HL-60 (cell line): Measurements from ENCODE around the gene VAV2.

ENCODE experiments used
- DNase-seq, 2 experiments: peaks; one replicate each; pipeline ENCODE4 v3.0.0-alpha.2; 2010 to 2020; ENCODE audit warnings: low read depth in 1 of 2, low spot score in 1 of 2
- H3K27ac ChIP-seq: fragments of 250-450 bp; sonication (Bioruptor Pico); replicated peaks from 2 replicates; pipeline ENCODE4 v1.5.1; 2020; ENCODE audit warnings: mild to moderate bottlenecking, moderate library complexity
- H3K27me3 ChIP-seq: fragments of 250-450 bp; sonication (Bioruptor Pico); 2 replicates; pipeline ENCODE4 v1.5.1; 2021; ENCODE audit warnings: mild to moderate bottlenecking, moderate library complexity; ENCODE audit not compliant: insufficient read depth, poor library complexity, severe bottlenecking
- H3K4me3 ChIP-seq: replicated peaks from 2 replicates; pipeline ENCODE4 v1.5.1; 2011; ENCODE audit warnings: mild to moderate bottlenecking, control low read depth, low read length; ENCODE audit not compliant: insufficient read depth
- CTCF ChIP-seq: IDR thresholded peaks from one replicate; pipeline ENCODE4 v1.5.1; 2011; ENCODE audit warnings: low read length, control low read depth, inconsistent platforms; ENCODE audit not compliant: insufficient read depth
- GABPA ChIP-seq: IDR thresholded peaks from 2 replicates; pipeline ENCODE4 v1.6.1; 2012; ENCODE audit warnings: low read depth
- POLR2AphosphoS5 ChIP-seq: IDR thresholded peaks from 2 replicates; pipeline ENCODE4 v1.6.1; 2012; ENCODE audit warnings: low read depth
- REST ChIP-seq: IDR thresholded peaks from 2 replicates; pipeline ENCODE4 v1.6.1; 2012; ENCODE audit warnings: low read depth; ENCODE audit not compliant: insufficient replicate concordance
- SPI1 ChIP-seq: IDR thresholded peaks from 2 replicates; pipeline ENCODE4 v1.6.1; 2012; ENCODE audit warnings: low read depth, mild to moderate bottlenecking, borderline replicate concordance

Gene VAV2

GRCh38 chr9:133812077-133812868, 179.9 kb downstream of the VAV2 start:
- Histone ChIP-seq H3K27me3 (no peaks in the 10 kb centered on the region), H3K27ac (no peak overlapping the region), H3K4me3 (no peak overlapping the region)
- TF ChIP-seq CTCF: no peak
- no peak for TF ChIP-seq GABPA
- no peak for TF ChIP-seq REST
- no peak for TF ChIP-seq SPI1
- no peak for TF ChIP-seq POLR2AphosphoS5
- no peak for DNase-seq

GRCh38 chr9:133811471-133811870, 180.7 kb downstream of the VAV2 start:
- no peak for TF ChIP-seq SPI1
- TF ChIP-seq GABPA: no peak
- no peak for TF ChIP-seq POLR2AphosphoS5
- TF ChIP-seq REST: no peak
- TF ChIP-seq CTCF: no peak
- no peak overlapping the region for H3K4me3 ChIP-seq
- no peak overlapping the region for H3K27ac ChIP-seq
- no peak for DNase-seq
- H3K27me3 ChIP-seq: no peaks in the 10 kb centered on the region

- DNase-seq: no peak
- H3K27ac ChIP-seq: no peak overlapping the region
- no peak overlapping the region for H3K4me3 ChIP-seq
- peak; percentile 60 for TF ChIP-seq REST
- TF ChIP-seq GABPA: no peak
- H3K27me3 ChIP-seq: no peaks in the 10 kb centered on the region
Observed at GRCh38 chr9:133810556-133811195, 181.4 kb downstream of the VAV2 start.
